Transverse colon (tissue), 4 donors: Measurements from ENCODE around the gene FBP2. TPM values are rescaled to one million over a fixed set of nuclear protein-coding genes. Genes with fewer than 3 reads are reported as not detected.

Experiments
- DNase-seq: peaks from one replicate; pipeline ENCODE4 v3.0.0-alpha.2; 2019
- H3K27ac ChIP-seq, 4 donors: fragments of 200-600 bp; sonication (generic); 2 replicates each; pipeline ENCODE4 v1.5.1; 2016 to 2018; ENCODE audit warnings: inconsistent platforms in 4 of 4
- H3K27me3 ChIP-seq: fragments of 200-600 bp; sonication (generic); 2 replicates; pipeline ENCODE4 v1.5.1; 2017; ENCODE audit warnings: inconsistent platforms
- H3K36me3 ChIP-seq, 4 donors: fragments of 200-600 bp; sonication (generic); 2 replicates each; pipeline ENCODE4 v1.5.1; 2017 to 2019; ENCODE audit warnings: inconsistent platforms in 4 of 4
- H3K4me1 ChIP-seq, 4 donors: fragments of 200-600 bp; sonication (generic); 2 replicates each; pipeline ENCODE4 v1.5.1; 2017 to 2020; ENCODE audit warnings: inconsistent platforms in 4 of 4
- H3K4me3 ChIP-seq, 4 donors: fragments of 200-600 bp; sonication (generic); 1 replicate in 1 of 4; 2 replicates in 3 of 4; pipeline versions ENCODE4 v1.5.1 to v1.6.1; 2017 to 2019; ENCODE audit warnings: inconsistent platforms in 4 of 4
- H3K9me3 ChIP-seq, 2 donors: fragments of 200-600 bp; sonication (generic); 2 replicates each; pipeline ENCODE4 v1.5.1; 2017 to 2019; ENCODE audit warnings: inconsistent platforms in 2 of 2
- EP300 ChIP-seq: sonication (generic); formaldehyde crosslinking; IDR thresholded peaks from one replicate; pipeline ENCODE4 v1.6.1; 2017; ENCODE audit warnings: antibody characterized with exemption, low read depth
- POLR2A ChIP-seq: fragments of 450-650 bp; IDR thresholded peaks from one replicate; pipeline ENCODE4 v1.6.1; 2016; ENCODE audit warnings: antibody characterized with exemption, mild to moderate bottlenecking, moderate library complexity
- POLR2AphosphoS5 ChIP-seq, 3 donors: sonication (generic); formaldehyde crosslinking; IDR thresholded peaks; one replicate each; pipeline ENCODE4 v1.6.1; 2016; ENCODE audit warnings: antibody characterized with exemption in 3 of 3
- WGBS, 2 donors: methylation state at CpG; one replicate each; pipeline ENCODE4 v1.1.5; 2018; ENCODE audit warnings: low coverage in 1 of 2; 5-methylcytosine and 5-hydroxymethylcytosine counted together
- in situ Hi-C, 4 donors: fragments of 200-750 bp; cut with MboI; loops; one replicate each; pipeline versions ENCODE4 v1.15.0 to v1.15.1; 2017; ENCODE audit warnings: low sequenced_read_pairs in 3 of 4, low pct_ligation_motif_present in 1 of 4, low pct_unique_long_range_greater_than_20kb in 1 of 4
- intact Hi-C: fragments of 100-400 bp; cut with DNase I; formaldehyde crosslinking; loops from one replicate; pipeline ENCODE4 v1.15.1; 2023; ENCODE audit warnings: low total_unique reads
- total RNA-seq, 4 donors: library from RNA; depleted of rRNA; stranded (reverse); fragments of >200 nt; gene quantifications; one replicate each; pipeline ENCODE4 v1.1.0, GENCODE V29; 2016
- TF ChIP-seq, protein P1 (sequence below), 5 experiments: fragments of 200-600 bp in 3 of 5; fragments of 450-650 bp in 2 of 5; sonication (generic) in 3 of 5; IDR thresholded peaks; 1 replicate in 2 of 5; 2 replicates in 3 of 5; pipeline ENCODE4 v1.5.1; 2016 to 2017; ENCODE audit warnings: antibody characterized with exemption in 5 of 5, inconsistent platforms in 3 of 5, mild to moderate bottlenecking in 2 of 5, moderate library complexity in 1 of 5

Gene FBP2
- total RNA-seq, 4 donors from 2014 or later, result not detected

DNA sequence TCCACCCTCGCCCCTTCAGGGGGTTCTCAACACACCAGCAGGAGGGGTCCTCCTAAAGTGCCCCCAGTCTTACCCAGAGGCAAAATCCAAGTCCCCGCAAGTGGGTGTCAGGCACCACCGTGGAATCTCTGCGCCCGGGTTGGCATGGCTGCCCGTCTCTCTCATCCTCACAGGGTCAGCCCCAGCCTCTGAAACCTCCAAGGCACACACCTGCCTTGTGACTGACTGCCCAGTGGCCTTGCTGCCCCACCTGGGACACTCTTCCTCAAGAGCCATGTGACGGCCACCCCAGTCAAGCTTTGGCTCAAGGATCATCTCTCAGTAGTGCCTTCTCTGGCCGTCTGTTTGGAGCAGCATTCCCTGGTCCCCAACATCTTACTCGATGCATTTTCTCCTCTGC is 4.9 kb downstream of the FBP2 start:
- WGBS, 2 donors, result 86% methylated on average over 8 of the region's 9 CpGs
- TF ChIP-seq EP300 (no peak), POLR2AphosphoS5 (IDR thresholded peaks at IDR 0.05) (no peak), POLR2A (no peak)
- TF ChIP-seq, protein P1, sequence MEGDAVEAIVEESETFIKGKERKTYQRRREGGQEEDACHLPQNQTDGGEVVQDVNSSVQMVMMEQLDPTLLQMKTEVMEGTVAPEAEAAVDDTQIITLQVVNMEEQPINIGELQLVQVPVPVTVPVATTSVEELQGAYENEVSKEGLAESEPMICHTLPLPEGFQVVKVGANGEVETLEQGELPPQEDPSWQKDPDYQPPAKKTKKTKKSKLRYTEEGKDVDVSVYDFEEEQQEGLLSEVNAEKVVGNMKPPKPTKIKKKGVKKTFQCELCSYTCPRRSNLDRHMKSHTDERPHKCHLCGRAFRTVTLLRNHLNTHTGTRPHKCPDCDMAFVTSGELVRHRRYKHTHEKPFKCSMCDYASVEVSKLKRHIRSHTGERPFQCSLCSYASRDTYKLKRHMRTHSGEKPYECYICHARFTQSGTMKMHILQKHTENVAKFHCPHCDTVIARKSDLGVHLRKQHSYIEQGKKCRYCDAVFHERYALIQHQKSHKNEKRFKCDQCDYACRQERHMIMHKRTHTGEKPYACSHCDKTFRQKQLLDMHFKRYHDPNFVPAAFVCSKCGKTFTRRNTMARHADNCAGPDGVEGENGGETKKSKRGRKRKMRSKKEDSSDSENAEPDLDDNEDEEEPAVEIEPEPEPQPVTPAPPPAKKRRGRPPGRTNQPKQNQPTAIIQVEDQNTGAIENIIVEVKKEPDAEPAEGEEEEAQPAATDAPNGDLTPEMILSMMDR (IDR thresholded peaks at IDR 0.05), result no peak
- in situ Hi-C loops, result no loop called here
- H3K36me3 ChIP-seq, result no peaks in the 10 kb centered on the region
- no peaks in the 10 kb centered on the region for H3K4me1 ChIP-seq
- H3K9me3 ChIP-seq, result no peaks in the 10 kb centered on the region
- no peak for DNase-seq
- intact Hi-C loops, result no loop called here
- no peaks in the 10 kb centered on the region for H3K27me3 ChIP-seq
- H3K27ac ChIP-seq, result no peak overlapping the region
- H3K4me3 ChIP-seq, result no peak overlapping the region

DNA sequence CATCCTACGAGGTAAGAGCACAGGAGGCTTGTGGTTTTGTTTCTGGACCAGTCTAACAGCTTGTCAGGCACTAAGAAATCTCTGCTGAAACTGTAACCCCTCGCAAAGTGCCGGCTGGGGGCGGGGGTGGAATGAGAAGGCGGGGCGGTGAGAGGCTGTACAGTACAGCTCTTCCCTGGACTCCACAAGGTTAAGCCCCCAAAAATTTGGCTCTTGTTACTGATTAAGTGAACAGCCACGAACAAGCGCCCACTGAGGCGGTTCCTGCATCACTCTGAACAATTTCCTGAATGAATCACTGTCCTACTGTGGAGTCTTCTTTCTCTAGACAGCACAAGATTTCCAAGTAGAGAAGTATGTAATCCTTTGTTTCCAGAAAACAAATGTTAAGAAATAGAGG is 6.8 kb downstream of the FBP2 start:
- no peaks in the 10 kb centered on the region for H3K27me3 ChIP-seq
- 60 to 62% methylated on average over 6 to 9 of the region's 9 CpGs for WGBS, 2 donors
- no peaks in the 10 kb centered on the region for H3K4me1 ChIP-seq
- H3K36me3 ChIP-seq, result no peaks in the 10 kb centered on the region
- DNase-seq, result no peak
- no peak overlapping the region for H3K4me3 ChIP-seq
- no peak overlapping the region for H3K27ac ChIP-seq
- intact Hi-C loops (no loop called here), in situ Hi-C loops (no loop called here)
- TF ChIP-seq POLR2AphosphoS5 (IDR thresholded peaks at IDR 0.05) (no peak), POLR2A (no peak), EP300 (no peak)
- TF ChIP-seq, protein P1 (IDR thresholded peaks at IDR 0.05), result no peak
- H3K9me3 ChIP-seq, result no peaks in the 10 kb centered on the region

DNA sequence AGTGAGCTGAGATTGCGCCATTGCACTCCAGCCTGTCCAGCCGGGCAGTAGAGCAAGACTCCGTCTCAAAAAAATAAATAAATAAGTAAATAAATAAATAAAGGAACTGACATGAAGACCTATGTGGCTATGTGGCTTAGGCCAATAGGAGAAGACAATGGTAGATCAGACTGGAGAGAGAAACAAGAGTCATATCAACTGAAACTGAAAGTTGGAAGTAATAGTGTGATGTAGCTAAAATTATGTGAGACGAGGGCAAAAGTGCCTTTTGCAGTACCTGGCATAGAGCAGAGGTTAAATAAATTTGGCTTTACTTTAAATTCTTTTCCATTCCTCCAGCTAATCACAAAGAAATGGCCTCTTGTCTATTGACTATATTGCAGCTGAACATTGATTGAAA is 7.3 kb downstream of the FBP2 start:
- DNase-seq, result no peak
- 65 to 67% methylated on average over 4 of the region's 4 CpGs for WGBS, 2 donors
- no peak overlapping the region for H3K27ac ChIP-seq
- no peaks in the 10 kb centered on the region for H3K27me3 ChIP-seq
- H3K36me3 ChIP-seq, result no peaks in the 10 kb centered on the region
- TF ChIP-seq, protein P1 (IDR thresholded peaks at IDR 0.05), result no peak
- TF ChIP-seq POLR2A, result no peak
- no peak for TF ChIP-seq POLR2AphosphoS5 (IDR thresholded peaks at IDR 0.05)
- no peak for TF ChIP-seq EP300
- intact Hi-C loops (no loop called here), in situ Hi-C loops (no loop called here)
- H3K9me3 ChIP-seq, result no peaks in the 10 kb centered on the region
- H3K4me3 ChIP-seq, result no peak overlapping the region
- no peaks in the 10 kb centered on the region for H3K4me1 ChIP-seq

DNA sequence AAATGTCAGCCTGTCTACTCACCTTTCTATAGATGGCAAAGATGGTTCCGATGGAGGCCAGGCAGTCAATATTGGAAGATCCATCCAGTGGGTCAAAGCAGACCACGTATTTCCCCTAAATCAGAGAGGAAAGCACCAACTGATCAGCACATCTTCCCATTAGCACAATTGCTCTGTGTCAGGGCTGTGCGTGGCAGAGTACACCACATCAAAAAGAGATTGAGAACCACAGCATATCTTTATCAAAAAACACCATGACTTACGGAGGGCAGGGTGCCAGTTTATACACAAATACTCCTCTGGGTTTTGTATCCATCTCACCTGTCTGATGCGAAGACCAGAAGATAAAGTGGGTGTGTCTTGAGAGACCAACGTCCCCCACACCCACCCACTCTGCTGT is 9.1 kb downstream of the FBP2 start:
- Histone ChIP-seq H3K4me1 (no peaks in the 10 kb centered on the region), H3K27me3 (no peaks in the 10 kb centered on the region), H3K9me3 (no peaks in the 10 kb centered on the region), H3K4me3 (no peak overlapping the region), H3K27ac (no peak overlapping the region), H3K36me3 (no peaks in the 10 kb centered on the region)
- WGBS, 2 donors, result 67 to 88% methylated on average over 2 to 6 of the region's 6 CpGs
- intact Hi-C loops, result no loop called here
- in situ Hi-C loops, result no loop called here
- TF ChIP-seq EP300 (no peak), POLR2AphosphoS5 (IDR thresholded peaks at IDR 0.05) (no peak), POLR2A (no peak)
- TF ChIP-seq, protein P1 (IDR thresholded peaks at IDR 0.05), result no peak
- DNase-seq, result no peak
